Fibroblast of skin of left quadriceps (primary cell): ENCODE measurements around the gene ECPAS.
A peak's percentile ranks its signal among the peaks of the same experiment; 100 is the strongest.
"Not testable (repeated sequence)": the region's sequence is repeated elsewhere in the genome, so short reads cannot be mapped to it uniquely, and the experiment has no call there.

Experiments used
- DNase-seq, 2 experiments: peaks; one replicate each; pipeline ENCODE4 v3.0.0-alpha.2; 2013; ENCODE audit warnings: low read depth in 2 of 2

The ECPAS gene

DNA sequence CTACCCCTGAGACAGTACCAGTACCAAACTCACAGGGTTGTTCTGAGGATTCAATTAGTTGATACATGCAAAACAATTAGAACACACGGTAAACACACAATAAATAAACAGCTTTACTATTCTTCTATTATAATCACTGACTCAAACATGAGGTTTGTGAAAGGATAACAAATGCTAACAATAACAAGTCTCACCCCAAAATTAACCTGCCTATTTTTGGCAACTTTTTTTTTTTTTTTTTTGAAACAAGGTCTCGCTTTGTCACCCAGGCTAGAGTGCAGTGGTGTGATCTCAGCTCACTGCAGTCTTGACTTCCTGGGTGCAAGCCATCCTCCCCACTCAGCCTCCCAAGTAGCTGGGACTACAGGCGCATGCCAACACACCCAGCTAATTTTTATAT lies 6.5 kb downstream of the ECPAS start:
- DNase-seq, result no peak

DNA sequence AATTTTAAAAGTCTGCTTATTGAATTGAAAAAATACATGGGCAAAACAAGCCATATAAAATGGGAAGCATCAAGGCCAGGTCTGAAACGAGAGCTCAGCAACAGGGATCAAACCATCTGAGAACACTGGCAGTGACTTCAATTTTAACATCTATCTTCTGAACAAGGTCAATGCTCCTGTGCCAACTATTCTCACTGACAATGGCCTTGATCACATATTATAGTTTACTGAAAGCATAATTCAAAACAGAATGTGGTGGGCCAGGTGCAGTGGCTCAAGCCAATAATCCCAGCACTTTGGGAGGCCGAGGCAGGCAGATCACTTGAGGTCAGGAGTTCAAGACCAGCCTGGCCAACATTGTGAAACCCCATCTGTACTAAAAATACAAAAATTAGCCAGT lies 9.0 kb downstream of the ECPAS start:
- DNase-seq, result no peak

GRCh38 chr9:111474385-111474784 lies 9.8 kb downstream of the ECPAS start:
- no peak for DNase-seq

DNA sequence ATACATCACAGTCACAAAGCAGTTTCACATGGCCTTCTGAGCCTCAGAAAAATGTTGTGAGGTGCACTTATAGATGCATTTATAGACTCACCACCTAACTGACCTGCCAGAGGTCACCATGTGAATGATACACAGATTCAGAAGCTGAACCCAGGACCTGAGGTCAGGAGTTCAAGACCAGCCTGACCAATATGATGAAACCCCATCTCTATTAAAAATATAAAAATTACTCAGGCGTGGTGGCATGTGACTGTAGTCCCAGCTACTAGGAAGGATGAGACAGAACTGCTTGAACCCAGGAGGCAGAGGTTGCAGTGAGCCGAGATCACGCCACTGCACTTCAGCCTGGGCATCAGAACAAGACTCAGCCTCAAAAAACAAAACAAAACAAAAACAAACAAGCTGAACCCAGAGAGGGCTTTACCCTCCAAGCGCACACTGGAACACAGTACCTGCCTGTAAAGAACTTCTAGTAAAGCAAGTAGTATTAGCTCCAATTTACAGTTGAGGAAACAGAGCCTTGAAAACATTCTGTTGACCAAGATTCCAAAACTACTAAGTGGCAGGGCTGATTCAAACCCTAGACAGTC lies 16.3 kb downstream of the ECPAS start:
- no peak for DNase-seq

- DNase-seq, result no peak
Measured at GRCh38 chr9:111463048-111463447, 21.1 kb downstream of the ECPAS start.

- DNase-seq, result no peak
Measured at GRCh38 chr9:111458139-111459009, 25.8 kb downstream of the ECPAS start.

DNA sequence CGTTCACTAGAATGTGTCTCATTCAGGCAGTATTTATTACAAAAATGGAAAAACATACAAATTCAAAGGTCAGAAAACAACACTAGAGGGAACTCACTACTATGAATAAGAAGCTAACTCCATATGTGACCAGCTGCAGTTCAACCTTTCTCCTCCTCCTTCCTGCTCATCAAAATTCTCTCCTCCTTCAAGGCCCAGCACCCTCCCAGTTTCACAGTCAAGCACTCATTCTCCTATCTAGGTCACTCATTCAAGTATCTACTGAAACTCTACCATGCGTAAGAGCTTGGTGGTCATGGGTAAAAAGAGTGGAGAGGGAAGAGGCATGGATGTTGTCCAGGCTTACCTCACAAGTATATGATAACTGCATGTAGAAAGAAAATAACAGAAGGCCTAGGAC lies 27.7 kb downstream of the ECPAS start:
- no peak for DNase-seq

- no peak for DNase-seq
Measured at GRCh38 chr9:111455638-111456037, 28.5 kb downstream of the ECPAS start.

DNA sequence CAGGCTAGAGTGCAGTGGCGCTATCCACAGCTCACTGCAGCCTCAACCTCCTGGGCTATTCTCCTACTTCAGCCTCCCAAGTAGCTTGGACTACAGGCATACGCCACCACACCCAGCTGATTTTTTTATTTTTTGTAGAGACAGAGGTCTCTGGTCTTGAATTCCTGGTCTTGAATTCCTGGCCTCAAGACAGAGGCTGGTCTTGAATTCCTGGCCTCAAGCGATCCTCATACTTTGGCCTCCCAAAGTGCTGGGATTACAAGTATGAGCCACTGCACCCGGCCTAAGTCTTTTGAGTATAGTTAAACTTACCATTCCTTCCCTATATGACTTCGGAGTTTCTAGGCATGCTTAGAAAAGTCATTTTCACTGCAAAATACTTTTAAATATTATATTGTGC lies 29.4 kb downstream of the ECPAS start:
- DNase-seq, result no peak

- DNase-seq, result no peak
Measured at GRCh38 chr9:111451570-111451969, 32.6 kb downstream of the ECPAS start.

DNA sequence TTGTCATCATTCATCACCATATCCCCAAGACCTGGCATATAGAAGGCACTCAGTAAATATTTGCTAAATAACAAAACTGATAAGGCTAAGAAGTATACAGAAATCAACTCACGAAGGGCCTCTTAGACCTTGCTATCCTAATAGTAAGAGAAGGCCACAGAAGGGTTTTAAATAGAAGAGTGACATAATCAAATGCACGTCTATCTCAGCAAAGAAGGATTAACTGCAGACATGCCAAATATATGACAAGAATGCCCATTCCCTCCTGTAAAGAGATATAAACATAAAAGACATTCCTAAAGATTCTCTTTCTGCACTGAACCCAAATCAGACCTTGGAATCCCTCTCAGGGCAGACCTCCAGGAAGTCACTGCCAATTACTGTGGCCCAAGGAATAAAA lies 34.1 kb downstream of the ECPAS start:
- no peak for DNase-seq

- no peak for DNase-seq
Measured at GRCh38 chr9:111449705-111450104, 34.5 kb downstream of the ECPAS start.

GRCh38 chr9:111445799-111446198 lies 38.4 kb downstream of the ECPAS start:
- not testable (repeated sequence) for DNase-seq

- no peak for DNase-seq
Measured at GRCh38 chr9:111443454-111443853, 40.7 kb downstream of the ECPAS start.

GRCh38 chr9:111442360-111443027 lies 41.7 kb downstream of the ECPAS start:
- DNase-seq, result no peak

DNA sequence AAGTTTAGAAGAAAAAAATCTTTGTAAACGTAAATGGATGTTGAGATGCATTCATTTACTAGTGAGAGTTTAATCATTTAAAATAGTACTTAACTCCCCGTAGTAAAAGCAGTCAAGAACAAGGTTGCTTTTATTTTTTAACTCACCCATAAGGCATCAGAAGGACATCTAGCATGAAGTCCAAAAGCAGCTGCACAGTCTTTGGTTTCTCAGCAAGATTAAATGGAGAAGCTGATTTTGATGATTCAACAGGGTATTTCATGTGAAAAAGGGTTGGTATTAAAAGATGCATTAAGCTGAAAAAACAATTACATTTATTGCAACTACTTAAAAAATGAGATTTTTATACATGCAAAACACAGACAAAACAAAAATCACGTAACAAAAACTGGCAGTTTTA lies 44.0 kb downstream of the ECPAS start:
- no peak for DNase-seq

DNA sequence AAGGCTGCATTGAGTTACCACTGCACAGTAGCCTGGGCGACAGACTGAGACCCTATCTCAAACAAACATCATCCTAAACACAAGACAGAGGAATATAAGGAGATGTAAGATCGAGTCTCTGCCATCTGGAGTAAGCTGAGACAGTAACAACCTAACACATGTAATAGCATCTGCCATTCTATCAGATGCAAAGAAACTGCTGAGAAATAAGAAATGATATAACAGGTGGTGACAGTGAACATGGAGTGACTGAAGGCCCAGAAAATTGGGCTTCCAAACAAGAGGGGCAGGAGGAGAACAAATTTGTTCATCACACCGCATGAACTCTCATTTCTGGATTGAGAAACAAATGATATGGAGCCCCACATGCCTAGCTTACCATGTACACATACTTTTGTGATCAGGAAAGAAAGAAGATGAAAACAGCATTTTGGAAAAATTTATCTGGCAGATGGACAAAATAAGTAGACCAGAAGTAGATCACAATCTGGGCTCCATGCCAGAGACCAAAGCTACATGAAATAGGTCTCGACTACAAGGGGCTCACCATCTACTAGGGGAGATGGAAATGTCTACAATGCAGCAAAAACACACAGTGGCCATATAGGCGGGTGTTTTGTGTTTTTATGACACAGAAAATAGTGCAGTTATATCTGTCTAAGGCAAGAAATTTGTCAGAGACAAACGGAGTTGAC lies 45.5 kb downstream of the ECPAS start:
- peak; percentile 40 to 43 for DNase-seq

- DNase-seq, result no peak
Measured at GRCh38 chr9:111436571-111436970, 47.6 kb downstream of the ECPAS start.

DNA sequence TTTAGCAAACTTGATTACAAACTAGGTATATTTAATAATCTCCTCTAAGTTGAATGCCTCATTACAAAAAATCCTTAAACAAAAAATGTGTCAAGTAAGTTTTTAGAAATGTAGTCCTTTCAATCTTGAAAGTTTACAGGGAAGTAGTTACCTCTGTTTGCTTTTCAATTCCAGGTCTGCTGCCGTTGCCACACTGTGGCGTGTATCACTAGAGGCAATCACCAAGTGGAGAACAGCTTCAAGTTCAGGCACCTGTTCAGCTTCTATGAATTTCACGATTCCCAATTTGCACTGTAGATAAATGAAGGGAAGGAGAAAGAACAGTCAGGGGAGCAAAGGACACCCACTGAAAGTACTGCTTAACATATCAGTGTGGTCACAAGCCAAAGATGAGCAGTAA lies 51.1 kb downstream of the ECPAS start:
- no peak for DNase-seq

- no peak for DNase-seq
Measured at GRCh38 chr9:111431684-111432083, 52.5 kb downstream of the ECPAS start.

DNA sequence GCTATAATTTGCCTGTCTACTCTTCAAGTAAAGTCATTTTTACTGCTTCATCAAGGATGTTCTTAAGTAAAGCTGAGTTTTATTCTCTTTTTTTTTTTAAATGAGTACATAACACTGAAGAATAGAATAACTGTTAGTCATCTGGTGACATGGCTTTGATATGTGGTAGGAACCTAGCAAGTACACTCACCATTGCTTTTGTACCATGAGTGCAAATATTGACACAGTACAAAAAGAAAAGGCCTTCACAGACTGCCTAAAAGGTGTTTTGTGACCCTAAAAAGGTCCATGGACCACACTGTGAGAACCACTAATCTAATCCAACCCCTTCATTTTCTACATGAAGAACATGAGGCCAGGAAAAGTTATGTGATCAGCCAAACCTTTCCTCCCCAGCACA lies 55.0 kb downstream of the ECPAS start:
- DNase-seq, result no peak

- peak; percentile 15 to 16 for DNase-seq
Measured at GRCh38 chr9:111427186-111427585, 57.0 kb downstream of the ECPAS start.
